CD14-positive monocyte (primary cell): ENCODE data around the gene ABCA3. TPM values are rescaled to one million over a fixed set of nuclear protein-coding genes. Genes with fewer than 3 reads are reported as not detected.

ENCODE experiments used
- DNase-seq, 3 donors: peaks; one replicate each; pipeline ENCODE4 v3.0.0-alpha.2; 2011 to 2022
- H2AFZ ChIP-seq: 2 replicates; pipeline ENCODE4 v1.6.0; 2012; ENCODE audit warnings: mild to moderate bottlenecking, low read depth, low read length, inconsistent platforms; ENCODE audit not compliant: insufficient read depth, poor library complexity, severe bottlenecking
- H3K27ac ChIP-seq, 2 donors: 1 replicate in 1 of 2; 2 replicates in 1 of 2; pipeline ENCODE4 v1.5.1; 2012 to 2013; ENCODE audit warnings: low read length in 2 of 2, control low read depth in 1 of 2, inconsistent platforms in 1 of 2, low read depth in 1 of 2, mild to moderate bottlenecking in 1 of 2
- H3K27me3 ChIP-seq, 2 donors: one replicate each; pipeline versions ENCODE4 v1.6.0 to v1.6.1; 2011 to 2013; ENCODE audit warnings: low read length in 2 of 2; ENCODE audit not compliant: control insufficient read depth in 2 of 2, insufficient read depth in 2 of 2
- H3K36me3 ChIP-seq, 2 donors: replicated peaks in 1 of 2; 1 replicate in 1 of 2; 2 replicates in 1 of 2; pipeline versions ENCODE4 v1.5.1 to v1.6.1; 2012 to 2013; ENCODE audit warnings: low read length in 2 of 2, control low read depth in 1 of 2, inconsistent platforms in 1 of 2, mild to moderate bottlenecking in 1 of 2; ENCODE audit not compliant: insufficient read depth in 2 of 2, control insufficient read depth in 1 of 2
- H3K4me1 ChIP-seq, 2 donors: 1 replicate in 1 of 2; 2 replicates in 1 of 2; pipeline versions ENCODE4 v1.5.1 to v1.6.1; 2012 to 2013; ENCODE audit warnings: low read length in 2 of 2, control low read depth in 1 of 2, inconsistent platforms in 1 of 2, mild to moderate bottlenecking in 1 of 2, moderate library complexity in 1 of 2; ENCODE audit not compliant: insufficient read depth in 2 of 2, control insufficient read depth in 1 of 2
- H3K4me2 ChIP-seq: replicated peaks from 2 replicates; pipeline ENCODE3; 2012; ENCODE audit warnings: low read length, moderate library complexity, mild to moderate bottlenecking; ENCODE audit not compliant: poor library complexity, severe bottlenecking; ENCODE audit errors: extremely low read depth
- H3K4me3 ChIP-seq, 3 experiments: fragments of 200-600 bp in 1 of 3; sonication (generic) in 1 of 3; replicated peaks in 1 of 3; 1 replicate in 2 of 3; 2 replicates in 1 of 3; pipeline ENCODE4 v1.5.1; 2011 to 2013; ENCODE audit warnings: low read length in 3 of 3, mild to moderate bottlenecking in 3 of 3, control low read depth in 2 of 3, low read depth in 2 of 3, inconsistent platforms in 1 of 3, moderate library complexity in 1 of 3
- H3K79me2 ChIP-seq: 2 replicates; pipeline ENCODE4 v1.6.0; 2012; ENCODE audit warnings: mild to moderate bottlenecking, control low read depth, inconsistent platforms, low read length, moderate library complexity; ENCODE audit not compliant: insufficient read depth
- H3K9ac ChIP-seq: 2 replicates; pipeline ENCODE4 v1.6.0; 2017; ENCODE audit warnings: low read length, mild to moderate bottlenecking; ENCODE audit not compliant: insufficient read depth, poor library complexity, severe bottlenecking
- H3K9me3 ChIP-seq, 2 donors: replicated peaks in 1 of 2; 1 replicate in 1 of 2; 2 replicates in 1 of 2; pipeline versions ENCODE4 v1.5.1 to v1.6.1; 2012 to 2013; ENCODE audit warnings: low read length in 2 of 2, control low read depth in 1 of 2; ENCODE audit not compliant: control insufficient read depth in 1 of 2, insufficient read depth in 1 of 2
- H4K20me1 ChIP-seq: 2 replicates; pipeline ENCODE4 v1.6.0; 2012; ENCODE audit warnings: mild to moderate bottlenecking, low read length, control low read depth, moderate library complexity; ENCODE audit not compliant: insufficient read depth
- H3K27ac Mint-ChIP-seq, 7 donors: one replicate each; pipeline ENCODE4 v1.8.0; 2020; ENCODE audit warnings: mild to moderate bottlenecking in 7 of 7, mixed read lengths in 7 of 7, moderate library complexity in 6 of 7, inconsistent platforms in 2 of 7
- H3K27me3 Mint-ChIP-seq, 3 donors: one replicate each; pipeline ENCODE4 v1.8.0; 2021 to 2022; ENCODE audit warnings: low read depth in 3 of 3, mild to moderate bottlenecking in 3 of 3, mixed read lengths in 3 of 3, moderate library complexity in 3 of 3, inconsistent platforms in 1 of 3
- H3K36me3 Mint-ChIP-seq, 2 donors: one replicate each; pipeline ENCODE4 v1.8.0; 2020; ENCODE audit warnings: mixed read lengths in 2 of 2, inconsistent platforms in 1 of 2, mild to moderate bottlenecking in 1 of 2
- H3K4me1 Mint-ChIP-seq: one replicate; pipeline ENCODE4 v1.8.0; 2020; ENCODE audit warnings: mild to moderate bottlenecking, mixed read lengths
- H3K4me3 Mint-ChIP-seq, 2 donors: one replicate each; pipeline ENCODE4 v1.8.0; 2020; ENCODE audit warnings: mild to moderate bottlenecking in 2 of 2, mixed read lengths in 2 of 2, moderate library complexity in 1 of 2
- H3K9me3 Mint-ChIP-seq, 7 donors: one replicate each; pipeline ENCODE4 v1.8.0; 2020 to 2022; ENCODE audit warnings: mixed read lengths in 7 of 7, mild to moderate bottlenecking in 6 of 7, moderate library complexity in 6 of 7, inconsistent platforms in 2 of 7
- CTCF ChIP-seq: fragments of 200-600 bp; IDR thresholded peaks from one replicate; pipeline ENCODE4 v1.8.0; 2022; ENCODE audit warnings: antibody characterized with exemption, mild to moderate bottlenecking
- WGBS: methylation state at CpG from one replicate; pipeline ENCODE4 v1.1.5; 2013; ENCODE audit warnings: missing lambda C conversion rate; ENCODE audit not compliant: insufficient coverage; 5-methylcytosine and 5-hydroxymethylcytosine counted together
- intact Hi-C, 2 donors: fragments of 100-400 bp; cut with micrococcal nuclease; formaldehyde crosslinking; loops; one replicate each; pipeline versions ENCODE4 v1.15.0 to v1.15.1; 2023
- polyA plus RNA-seq, 3 donors: library from polyadenylated mRNA; depleted of rRNA in 1 of 3; unstranded in 2 of 3; stranded (reverse) in 1 of 3; fragments of 300-500 nt in 2 of 3; fragments of >200 nt in 1 of 3; fragmentation: Illumina TruSeq in 2 of 3; gene quantifications; 1 replicate in 2 of 3; 2 replicates in 1 of 3; pipeline ENCODE4 v1.2.3, GENCODE V29; 2012 to 2021

Gene ABCA3
- polyA plus RNA-seq, 3 donors, result 0.06 to 1.2 (median 0.68) TPM

GRCh38 chr16:2385190-2385836 is 44.8 kb upstream of the ABCA3 start:
- H3K4me3 Mint-ChIP-seq, result no peak overlapping the region
- TF ChIP-seq CTCF, result no peak
- Histone ChIP-seq H3K9me3 (peaks cover 8 to 13% of the 10 kb centered on the region in 2 donors), H3K27ac (no peak overlapping the region), H4K20me1 (no peaks in the 10 kb centered on the region), H3K4me3 (no peak overlapping the region), H2AFZ (no peak overlapping the region), H3K27me3 (peaks cover 0 to 3% of the 10 kb centered on the region in 2 donors), H3K4me1 (no peaks in the 10 kb centered on the region), H3K79me2 (no peaks in the 10 kb centered on the region), H3K4me2 (no peak overlapping the region), H3K36me3 (no peaks in the 10 kb centered on the region), H3K9ac (no peak overlapping the region)
- H3K9me3 Mint-ChIP-seq, result peaks cover 6 to 19% (median 11%) of the 10 kb centered on the region in 7 donors
- H3K36me3 Mint-ChIP-seq, result no peaks in the 10 kb centered on the region
- H3K4me1 Mint-ChIP-seq, result peaks cover 4% of the 10 kb centered on the region
- intact Hi-C loops, result no loop called here
- DNase-seq, result no peak
- no peak overlapping the region for H3K27ac Mint-ChIP-seq
- H3K27me3 Mint-ChIP-seq, result peaks cover 0 to 7% (median 7%) of the 10 kb centered on the region in 3 donors
- no CpG with 5 or more reads among the region's 3 CpGs for WGBS

- Mint-ChIP-seq H3K9me3 (peaks cover 6 to 18% (median 9%) of the 10 kb centered on the region in 7 donors), H3K4me1 (peaks cover 4% of the 10 kb centered on the region), H3K27me3 (peaks cover 3 to 11% (median 10%) of the 10 kb centered on the region in 3 donors), H3K4me3 (no peak overlapping the region), H3K27ac (no peak overlapping the region), H3K36me3 (no peaks in the 10 kb centered on the region)
- 0% methylated on average over 1 of the region's 2 CpGs for WGBS
- H3K36me3 ChIP-seq, result no peaks in the 10 kb centered on the region
- H2AFZ ChIP-seq, result no peak overlapping the region
- no peak overlapping the region for H3K4me3 ChIP-seq
- TF ChIP-seq CTCF, result no peak
- no peak overlapping the region for H3K4me2 ChIP-seq
- no peaks in the 10 kb centered on the region for H3K79me2 ChIP-seq
- no peak overlapping the region for H3K9ac ChIP-seq
- peaks cover 8 to 10% of the 10 kb centered on the region in 2 donors for H3K9me3 ChIP-seq
- no peak for DNase-seq
- no peak overlapping the region for H3K27ac ChIP-seq
- no peaks in the 10 kb centered on the region for H3K4me1 ChIP-seq
- no peaks in the 10 kb centered on the region for H4K20me1 ChIP-seq
- peaks cover 0 to 3% of the 10 kb centered on the region in 2 donors for H3K27me3 ChIP-seq
- intact Hi-C loops, result no loop called here
These were observed 43.9 kb upstream of the ABCA3 start for GRCh38 chr16:2384426-2384825.
